NCI-H2171 (cell line): ENCODE data around the gene BLVRA.
"Not testable (repeated sequence)": the region's sequence is repeated elsewhere in the genome, so short reads cannot be mapped to it uniquely, and the experiment has no call there.

Experiments used
- DNase-seq: peaks from one replicate; lab custom pipeline; 2025; lab: John Stamatoyannopoulos, UW

BLVRA gene

DNA sequence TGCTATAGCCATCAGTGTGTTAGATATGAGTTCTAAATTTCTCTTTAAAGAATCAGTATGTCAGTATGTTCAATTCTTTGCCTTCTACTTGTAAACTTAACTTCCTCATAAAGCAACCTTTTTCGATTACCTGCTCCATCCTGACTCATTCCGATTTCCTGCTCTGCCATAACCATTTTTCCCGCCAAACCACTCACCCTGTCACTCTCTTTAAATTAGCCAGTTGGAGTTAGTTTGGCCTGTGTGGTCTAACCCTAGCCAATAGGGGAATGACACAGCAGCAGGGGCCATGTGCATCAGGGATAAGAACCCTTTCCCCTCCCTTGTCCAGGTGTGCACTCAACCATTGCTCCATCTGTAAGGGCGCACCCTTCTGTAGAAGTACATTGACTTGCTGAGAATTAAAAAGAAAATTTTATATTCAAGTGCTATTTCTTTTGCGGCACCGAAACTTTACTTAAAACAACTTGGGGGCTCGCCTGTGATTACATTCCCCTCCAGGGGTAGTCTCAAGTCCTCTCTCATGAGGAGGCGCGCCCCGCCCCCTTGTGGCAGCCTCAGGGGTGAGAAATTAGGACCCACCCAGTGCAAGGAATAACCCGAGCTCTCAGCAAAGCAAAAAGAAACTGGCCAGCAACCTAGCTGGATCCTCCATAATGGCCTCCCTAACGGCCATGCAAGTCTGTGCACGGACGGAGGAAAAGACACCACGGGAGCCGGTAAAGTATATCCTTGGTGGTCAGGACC lies 51.9 kb downstream of the BLVRA start:
- DNase-seq, result not testable (repeated sequence)

DNA sequence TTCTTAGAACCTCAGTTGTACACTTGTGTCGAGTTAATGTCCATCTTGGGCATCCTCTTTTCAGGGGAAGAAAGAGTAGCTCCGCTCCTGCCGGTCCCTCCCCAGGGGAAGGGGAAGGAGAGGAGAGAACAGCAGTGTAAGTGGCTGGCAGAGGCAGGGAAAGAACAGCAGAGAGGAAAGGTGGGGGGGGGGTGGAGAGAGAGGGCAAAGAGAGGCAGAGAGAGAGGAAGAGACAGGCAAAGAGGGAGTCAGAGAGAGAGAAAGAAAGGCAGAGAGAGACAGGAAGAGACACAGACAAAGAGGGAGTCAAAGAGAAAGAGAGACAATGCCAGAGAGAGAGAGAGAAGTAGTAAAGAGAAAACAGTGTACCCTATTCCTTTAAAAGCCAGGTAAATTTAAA lies 56.9 kb downstream of the BLVRA start:
- DNase-seq, result no peak

DNA sequence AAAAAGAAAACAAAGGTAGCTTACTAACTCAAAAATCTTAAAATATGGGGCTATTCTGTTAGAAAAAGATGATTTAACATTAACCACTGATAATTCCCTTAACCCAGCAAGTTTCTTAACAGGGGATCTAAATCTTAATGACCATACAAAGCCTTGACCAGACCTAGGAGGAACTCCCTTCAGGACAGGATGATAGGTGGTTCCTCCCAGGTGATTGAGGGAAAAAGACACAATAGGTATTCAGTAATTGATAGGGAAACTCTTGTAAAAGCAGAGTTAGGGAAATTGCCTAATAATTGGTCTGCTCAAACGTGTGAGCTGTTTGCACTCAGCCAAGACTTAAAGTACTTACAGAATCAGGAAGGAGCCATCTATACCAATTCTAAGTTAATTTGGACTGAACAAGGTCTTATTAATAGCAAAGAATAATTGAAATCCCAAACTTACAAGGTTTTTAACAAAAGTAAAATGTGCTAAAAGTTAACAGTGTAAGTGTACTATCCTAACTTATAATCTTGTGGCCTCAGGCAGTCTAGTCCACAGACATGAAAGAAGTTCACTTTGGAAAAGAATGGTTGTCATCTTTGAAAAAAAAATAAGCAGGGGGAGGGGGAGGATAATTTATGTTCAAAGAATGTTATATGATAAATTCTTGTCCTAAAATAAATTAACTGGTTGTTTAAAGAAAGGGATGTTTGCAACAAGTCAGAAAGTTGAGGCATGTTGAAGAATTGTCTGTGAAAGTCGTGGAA lies 57.7 kb downstream of the BLVRA start:
- DNase-seq, result not testable (repeated sequence)

DNA sequence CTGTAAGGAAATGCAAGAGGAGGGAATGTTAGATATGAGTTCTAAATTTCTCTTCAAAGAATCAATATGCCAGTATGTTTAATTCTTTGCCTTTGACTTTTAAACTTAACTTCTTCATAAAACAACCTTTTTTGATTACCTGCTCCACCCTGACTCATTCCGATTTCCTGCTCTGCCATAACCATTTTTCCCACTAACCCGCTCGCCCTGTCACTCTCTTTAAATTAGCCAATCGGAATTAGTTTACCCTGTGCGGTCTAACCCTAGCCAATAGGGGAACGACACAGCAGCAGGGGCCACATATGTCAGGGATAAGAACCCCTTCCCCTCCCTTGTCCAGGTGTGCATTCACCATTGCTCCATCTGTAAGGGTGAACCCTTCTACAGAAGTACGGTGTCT lies 64.9 kb downstream of the BLVRA start:
- not testable (repeated sequence) for DNase-seq

DNA sequence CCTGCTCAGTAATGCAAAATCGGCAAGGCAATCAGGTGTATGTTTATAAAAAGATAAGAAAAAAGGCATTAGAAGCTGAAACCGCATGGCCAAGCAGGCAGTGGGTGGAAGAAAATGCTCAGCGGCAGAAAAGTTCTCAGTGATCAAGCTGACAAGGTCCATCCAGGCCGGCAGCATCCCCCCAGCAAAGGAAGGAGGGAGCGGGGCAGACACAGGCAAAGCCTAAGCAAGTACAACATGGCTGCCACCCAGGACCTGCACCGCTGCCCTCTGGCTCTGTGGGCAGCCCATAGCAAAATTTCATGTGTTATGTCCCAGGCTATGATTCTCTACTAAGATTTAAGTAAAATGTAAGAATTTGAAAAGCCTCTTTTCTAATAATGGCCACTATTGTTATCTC lies 65.5 kb downstream of the BLVRA start:
- DNase-seq, result no peak

DNA sequence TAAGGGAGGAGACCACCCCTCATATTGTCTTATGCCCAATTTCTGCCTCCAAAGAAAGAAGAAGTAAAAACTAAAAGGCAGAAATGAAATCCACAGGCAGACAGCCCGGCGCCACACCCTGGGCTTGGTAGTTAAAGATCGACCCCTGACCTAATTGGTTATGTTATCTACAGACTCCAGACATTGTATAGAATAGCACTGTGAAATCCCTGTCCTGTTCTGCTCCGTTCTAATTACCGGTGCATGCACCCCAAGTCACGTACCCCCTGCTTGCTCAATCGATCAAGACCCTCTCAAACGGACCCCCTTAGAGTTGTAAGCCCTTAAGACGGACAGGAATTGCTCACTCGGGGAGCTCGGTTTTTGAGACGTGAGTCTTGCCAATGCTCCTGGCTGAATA lies 66.0 kb downstream of the BLVRA start:
- DNase-seq, result not testable (repeated sequence)

DNA sequence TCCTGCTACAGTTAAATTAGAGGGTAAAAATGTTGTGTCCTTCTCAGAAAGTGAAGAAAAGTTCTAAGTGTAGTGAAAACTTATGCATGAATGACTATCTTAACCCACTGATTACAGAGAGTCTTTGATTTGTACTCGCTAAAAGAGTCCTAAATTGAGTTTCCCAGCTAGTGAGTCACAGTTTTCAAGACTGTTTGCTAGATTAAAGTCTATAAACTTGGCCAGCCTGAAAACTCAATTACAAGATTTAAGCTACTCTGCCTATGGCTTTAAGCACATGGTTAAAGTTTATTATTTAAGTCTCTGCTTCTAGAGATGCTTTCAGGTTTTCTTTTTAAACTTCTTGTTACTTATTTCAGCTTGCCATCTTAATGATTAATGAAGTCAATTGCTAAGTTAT lies 66.5 kb downstream of the BLVRA start:
- DNase-seq, result no peak

DNA sequence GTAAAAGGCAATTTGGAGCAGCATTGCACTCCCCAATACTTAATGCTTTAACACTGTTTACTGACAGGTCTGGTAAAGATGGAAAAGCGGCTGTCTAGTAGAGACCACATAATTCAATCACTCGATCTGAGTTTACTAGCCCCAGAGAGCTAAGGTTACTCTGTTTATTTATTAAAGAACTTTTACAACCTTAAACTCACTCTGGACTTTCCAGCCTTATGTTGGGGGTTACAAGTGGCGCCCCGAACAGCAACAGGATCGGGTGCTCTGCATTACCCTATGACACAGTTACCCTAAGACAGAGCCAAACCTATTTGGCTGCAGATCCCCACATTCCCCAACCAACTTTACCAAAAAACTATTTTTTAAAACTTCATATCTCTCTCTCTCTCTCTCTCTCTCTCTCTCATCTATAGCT lies 66.9 kb downstream of the BLVRA start:
- DNase-seq, result no peak

DNA sequence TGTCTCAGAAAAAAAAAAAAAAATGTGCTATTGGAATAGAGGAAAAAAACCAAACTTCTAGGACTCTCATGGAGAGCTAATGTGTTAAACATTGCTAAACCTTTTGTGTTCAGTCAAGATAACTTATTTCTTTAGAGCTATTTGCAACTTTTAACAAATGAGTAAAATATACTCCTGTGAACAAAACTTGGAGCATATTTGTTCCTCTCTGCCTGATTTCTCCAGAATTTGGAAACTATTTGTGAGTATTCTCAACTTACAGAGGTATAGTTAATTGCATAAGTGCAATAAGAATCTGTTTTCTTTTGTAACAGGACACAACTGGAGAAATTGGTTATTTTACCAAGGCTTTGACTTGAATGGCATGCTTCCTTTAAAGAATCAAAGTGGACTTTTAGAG lies 72.4 kb downstream of the BLVRA start:
- DNase-seq, result not testable (repeated sequence)

DNA sequence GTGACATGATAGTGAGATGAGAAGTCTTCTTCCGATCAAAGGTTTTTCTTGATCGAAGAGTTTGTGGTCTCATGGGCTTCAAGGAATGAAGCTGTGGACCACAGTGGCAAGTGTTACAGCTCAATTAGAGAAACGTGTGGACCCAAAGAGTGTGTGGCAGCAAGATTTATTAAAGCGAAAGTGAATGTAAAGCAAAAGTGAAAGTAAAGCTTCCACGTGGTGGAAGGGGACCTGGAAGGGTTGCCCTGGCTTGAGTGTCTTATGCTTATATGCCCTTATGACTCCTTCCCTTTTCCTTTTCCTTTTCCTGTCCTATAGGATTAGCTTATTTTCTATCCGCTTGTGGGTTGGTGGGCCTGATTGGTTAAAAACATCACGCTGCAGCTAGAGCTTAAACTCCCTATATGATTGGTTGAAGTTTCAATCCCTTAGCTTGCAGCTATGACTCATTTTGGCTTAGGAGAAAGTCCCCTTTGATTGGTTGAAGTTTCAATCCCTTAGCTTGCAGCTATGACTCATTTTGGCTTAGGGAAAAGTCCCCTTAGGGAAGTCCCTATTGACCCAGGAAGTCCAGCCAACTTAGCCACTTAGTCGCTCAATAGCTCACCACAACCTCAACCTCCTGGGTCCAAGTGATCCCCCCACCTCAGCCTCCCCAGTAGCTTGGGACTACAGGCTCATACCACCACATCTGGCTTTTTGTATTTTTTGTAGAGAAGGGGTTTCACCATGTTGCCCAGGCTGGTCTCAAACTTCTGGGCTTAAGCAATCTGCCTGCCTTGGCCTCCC lies 76.2 kb downstream of the BLVRA start:
- no peak for DNase-seq

DNA sequence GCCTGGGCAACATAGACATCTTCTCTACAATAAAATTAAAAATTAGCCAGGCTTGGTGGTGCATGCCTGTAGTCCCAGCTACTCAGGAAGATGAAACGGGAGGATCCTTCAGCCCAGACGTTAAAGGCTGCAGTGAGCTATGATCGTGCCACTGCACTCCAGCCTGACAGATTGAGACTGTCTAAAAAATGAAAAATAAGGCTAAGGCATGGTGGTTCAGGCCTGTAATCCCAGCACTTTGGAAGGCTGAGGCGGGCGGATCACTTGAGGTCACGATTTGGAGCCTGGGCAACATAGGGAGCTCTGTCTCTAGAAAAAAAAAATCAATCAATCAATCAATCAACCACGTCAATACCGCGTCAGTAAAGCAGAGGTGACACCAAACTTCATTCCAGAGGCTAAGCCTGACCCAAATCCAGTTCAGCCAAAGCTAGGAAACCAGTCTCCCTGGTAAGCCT lies 79.8 kb downstream of the BLVRA start:
- no peak for DNase-seq

DNA sequence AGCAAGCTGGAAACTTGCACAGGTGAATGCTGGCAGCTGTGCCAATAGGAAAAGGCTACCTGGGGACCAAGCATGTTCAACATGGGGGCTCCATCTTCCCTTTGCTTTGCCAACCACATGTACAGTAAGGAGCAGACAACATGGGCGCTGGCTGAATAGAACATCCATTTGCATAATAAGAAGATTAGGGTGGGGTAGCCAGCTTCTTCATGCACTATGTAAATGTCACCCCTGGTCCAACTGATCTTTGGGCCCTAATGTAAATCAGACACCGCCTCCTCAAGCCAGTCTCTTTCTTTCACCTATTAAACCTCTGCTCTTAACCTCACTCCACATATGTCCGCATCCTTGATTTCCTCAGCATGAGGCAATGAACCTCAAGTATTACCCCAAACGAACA lies 84.8 kb downstream of the BLVRA start:
- DNase-seq, result no peak

DNA sequence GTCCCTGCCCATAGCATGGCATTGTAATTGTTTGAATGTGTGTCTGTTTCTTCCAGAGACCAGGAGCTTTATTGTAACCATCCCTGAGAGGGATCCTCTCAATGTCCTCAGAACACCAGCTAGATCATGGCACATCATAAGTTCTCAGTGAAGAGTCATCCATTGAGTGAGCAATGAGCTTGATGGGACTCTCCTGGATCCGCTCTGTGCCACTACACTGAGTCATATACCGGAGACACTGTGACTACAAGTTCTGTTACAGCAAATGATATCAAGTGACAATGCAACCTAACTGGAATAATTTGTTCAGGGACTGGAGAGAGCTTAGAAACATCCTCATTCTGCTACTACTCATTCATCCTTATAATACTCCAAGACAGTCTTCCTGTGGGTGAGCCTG lies 85.8 kb downstream of the BLVRA start:
- DNase-seq, result no peak

DNA sequence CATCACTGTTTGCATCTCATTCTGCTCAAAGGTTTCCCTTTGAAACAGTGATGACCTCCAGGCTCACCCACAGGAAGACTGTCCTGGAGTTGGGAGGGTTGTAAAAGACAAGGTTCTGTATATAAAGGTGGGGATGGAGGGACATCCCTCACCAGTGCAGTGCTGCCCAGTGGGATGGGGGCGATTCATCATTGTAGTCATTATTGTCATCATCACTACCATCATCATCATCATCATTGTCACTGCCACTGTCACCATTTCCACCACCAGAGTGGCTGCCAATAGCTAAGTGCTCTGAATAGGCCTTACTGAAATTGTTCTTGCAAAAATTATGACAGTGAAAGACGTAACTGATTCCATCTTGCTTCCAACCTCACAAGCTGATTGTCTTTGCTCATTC lies 86.2 kb downstream of the BLVRA start:
- DNase-seq, result no peak

DNA sequence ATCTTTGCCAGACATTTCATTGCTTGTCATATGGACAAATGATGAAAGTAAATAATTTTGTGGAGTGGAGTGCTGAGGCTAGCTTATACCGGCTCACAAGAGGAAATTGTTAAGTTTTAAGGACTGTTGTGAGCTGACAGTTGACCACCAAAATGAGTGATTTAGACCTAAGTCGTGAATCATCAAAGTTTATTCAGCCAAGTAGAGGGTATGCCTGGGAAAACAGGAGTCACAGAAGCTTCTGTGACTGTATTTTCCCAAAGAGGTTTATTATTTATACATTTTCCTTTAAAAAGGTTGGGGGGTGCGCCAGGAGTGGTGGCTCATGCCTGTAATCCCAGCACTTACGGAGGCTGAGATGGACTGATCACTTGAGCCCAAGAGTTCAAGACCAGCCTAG lies 89.0 kb downstream of the BLVRA start:
- no peak for DNase-seq

DNA sequence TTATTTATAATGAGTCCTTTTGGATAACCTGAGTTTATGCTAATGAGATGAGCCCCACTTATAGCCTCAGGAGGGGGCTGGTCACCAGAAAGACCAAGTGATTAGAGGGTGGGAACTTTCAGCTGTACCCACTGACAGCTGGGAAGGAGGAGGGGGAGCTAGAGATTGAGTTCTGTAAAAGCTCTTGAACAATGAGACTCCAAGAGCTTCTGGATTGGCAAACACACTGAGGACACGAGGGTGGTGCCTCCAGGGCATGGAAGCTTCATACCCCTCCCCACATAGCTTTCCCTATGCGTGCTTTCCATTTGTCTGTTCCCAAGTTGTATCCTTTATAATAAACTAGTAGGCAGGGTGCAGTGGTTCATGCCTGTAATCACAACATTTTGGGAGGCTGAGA lies 90.6 kb downstream of the BLVRA start:
- DNase-seq, result no peak

DNA sequence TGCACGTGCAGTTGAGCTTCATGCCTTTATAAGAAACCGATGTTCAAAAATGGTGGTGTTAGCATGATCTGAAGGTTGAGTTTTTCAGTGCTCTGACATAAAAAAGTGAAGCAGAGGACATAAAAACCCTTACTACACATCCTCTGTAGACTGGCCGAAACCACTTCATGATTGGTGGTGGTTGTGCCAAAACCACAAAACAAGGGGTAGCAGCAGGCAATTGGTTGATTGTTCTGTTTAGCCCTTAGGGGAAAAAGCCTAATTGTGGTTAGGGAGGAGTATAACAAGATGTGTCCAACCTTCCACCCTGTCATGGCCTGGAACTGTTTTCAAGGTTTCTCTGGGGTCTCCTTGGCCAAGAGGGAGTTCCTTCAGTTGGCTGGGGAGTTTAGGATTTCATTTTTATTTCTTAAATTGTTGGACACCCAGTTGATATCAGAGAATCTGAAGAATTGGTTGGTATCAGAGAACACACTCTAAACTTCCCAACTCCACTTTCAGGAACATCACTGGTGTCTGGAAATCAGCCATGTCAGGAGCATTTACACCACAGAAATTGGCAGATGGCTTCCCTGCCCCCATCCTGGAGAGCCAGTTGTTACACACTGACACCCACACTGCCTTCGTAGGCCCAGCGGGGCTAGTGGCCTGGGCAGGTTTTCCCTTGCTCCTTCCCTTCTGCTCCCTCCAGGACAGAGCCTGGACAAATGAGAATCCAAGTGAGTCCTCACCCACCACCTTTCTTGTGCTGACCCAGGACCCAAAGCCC lies 92.1 kb downstream of the BLVRA start:
- DNase-seq, result no peak

DNA sequence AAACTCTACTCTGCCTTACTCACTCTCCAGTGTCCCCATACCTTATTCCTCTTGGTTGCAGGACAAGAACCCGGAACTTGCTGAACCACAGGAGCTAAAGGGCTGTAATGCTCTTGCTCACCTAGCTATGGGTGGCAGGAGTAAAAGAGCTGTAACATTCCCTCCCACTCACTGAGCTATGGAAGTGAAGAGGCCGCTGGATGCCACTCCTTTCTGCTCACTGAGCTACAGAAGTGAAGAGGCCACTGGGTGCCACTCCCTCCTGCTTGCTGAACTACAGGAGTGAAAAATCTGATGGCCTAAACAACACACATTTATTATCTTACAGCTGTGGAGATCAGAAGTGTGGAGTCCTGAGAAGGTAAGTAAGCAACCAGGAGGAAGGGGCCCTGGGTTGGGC lies 93.3 kb downstream of the BLVRA start:
- DNase-seq, result no peak

DNA sequence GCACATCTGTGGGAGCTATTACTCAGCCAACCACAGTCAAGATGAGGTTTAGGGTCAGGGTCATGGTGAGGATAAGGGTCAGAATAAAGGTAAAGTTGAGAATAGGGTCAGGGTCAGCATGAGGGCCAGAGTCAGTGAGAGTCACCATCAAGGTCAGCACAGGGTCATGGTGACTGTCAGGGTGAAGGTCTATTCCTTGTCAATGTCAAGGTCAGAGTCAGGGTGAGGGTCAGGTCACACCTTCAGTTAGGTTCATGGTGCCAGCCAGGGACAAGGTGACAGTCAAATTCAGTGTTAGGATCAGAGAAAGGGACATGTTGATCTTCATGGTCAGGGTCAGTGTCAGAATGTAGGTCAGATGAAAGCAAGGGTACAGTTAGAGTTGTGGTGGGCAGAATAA lies 96.7 kb downstream of the BLVRA start:
- no peak for DNase-seq

DNA sequence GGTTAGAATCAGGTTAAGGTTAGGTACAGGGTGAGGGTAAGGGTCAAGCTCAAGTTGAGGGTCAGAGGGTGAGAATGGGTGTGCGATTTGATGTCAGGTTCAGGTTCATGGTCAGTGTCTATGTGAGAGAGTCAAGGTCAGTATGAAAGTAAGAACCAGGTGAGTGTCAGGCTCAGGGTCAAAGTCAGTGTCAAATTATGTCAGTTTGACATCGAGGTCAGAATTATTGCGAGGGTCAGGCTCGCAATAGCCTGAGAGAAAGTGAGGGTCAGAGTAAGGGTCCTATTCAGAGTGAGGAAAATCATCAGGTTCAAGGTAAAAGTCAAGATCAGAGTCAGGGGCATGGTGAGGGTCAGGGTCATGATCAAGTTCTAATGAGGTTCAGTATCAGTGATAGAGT lies 97.8 kb downstream of the BLVRA start:
- no peak for DNase-seq
